Brain microvascular endothelial cell (primary cell): ENCODE results near the gene RFC4.

ENCODE experiments used
- DNase-seq: peaks from one replicate; pipeline ENCODE4 v3.0.0-alpha.2; 2020
- H3K27ac ChIP-seq: fragments of 250-450 bp; sonication (Bioruptor Pico); 2 replicates; pipeline ENCODE4 v1.5.1; 2020; ENCODE audit warnings: mild to moderate bottlenecking, moderate library complexity
- H3K27me3 ChIP-seq: fragments of 250-450 bp; sonication (Bioruptor Pico); replicated peaks from 2 replicates; pipeline ENCODE4 v1.5.1; 2020; ENCODE audit warnings: mild to moderate bottlenecking
- H3K36me3 ChIP-seq: fragments of 250-450 bp; sonication (Bioruptor Pico); replicated peaks from 2 replicates; pipeline ENCODE4 v1.5.1; 2020; ENCODE audit warnings: mild to moderate bottlenecking
- H3K4me3 ChIP-seq: 2 replicates; pipeline ENCODE4 v1.5.1; 2011; ENCODE audit warnings: low read depth, mild to moderate bottlenecking, control low read depth, low read length, moderate library complexity
- in situ Hi-C: cut with HindIII; loops from 2 replicates; pipeline ENCODE4 v1.10.0; 2017; ENCODE audit warnings: low sequenced_read_pairs, low pct_ligation_motif_present
- TF ChIP-seq, protein P1 (sequence below): IDR thresholded peaks from 2 replicates; pipeline ENCODE4 v1.5.1; 2011; ENCODE audit warnings: low read depth, mild to moderate bottlenecking, moderate library complexity, low read length, control low read depth, inconsistent platforms; ENCODE audit errors: missing control alignments

RFC4 gene

DNA sequence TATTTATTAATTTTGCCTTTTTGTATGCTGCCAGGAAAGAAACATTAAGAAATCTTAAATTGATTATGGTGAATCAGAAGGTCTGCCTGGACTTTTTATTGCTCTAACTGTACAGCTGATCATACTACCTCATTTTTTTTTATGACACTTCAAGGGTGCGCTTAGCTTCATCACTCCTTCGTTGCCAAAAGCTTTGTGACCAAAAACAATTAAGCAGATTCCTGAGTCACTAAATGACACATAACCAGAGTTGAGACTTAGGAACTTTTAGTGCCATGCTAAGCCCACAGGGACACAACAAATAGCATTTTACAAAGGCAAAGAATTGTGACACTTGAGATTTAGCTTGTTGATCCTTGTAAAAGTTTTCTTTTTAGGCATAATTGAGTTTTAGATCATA, 41.2 kb upstream of the RFC4 start:
- in situ Hi-C loops = no loop called here
- H3K36me3 ChIP-seq = no peaks in the 10 kb centered on the region
- H3K27ac ChIP-seq = no peak overlapping the region
- H3K4me3 ChIP-seq = no peak overlapping the region
- DNase-seq = no peak
- peaks cover 3% of the 10 kb centered on the region for H3K27me3 ChIP-seq
- TF ChIP-seq, protein P1, sequence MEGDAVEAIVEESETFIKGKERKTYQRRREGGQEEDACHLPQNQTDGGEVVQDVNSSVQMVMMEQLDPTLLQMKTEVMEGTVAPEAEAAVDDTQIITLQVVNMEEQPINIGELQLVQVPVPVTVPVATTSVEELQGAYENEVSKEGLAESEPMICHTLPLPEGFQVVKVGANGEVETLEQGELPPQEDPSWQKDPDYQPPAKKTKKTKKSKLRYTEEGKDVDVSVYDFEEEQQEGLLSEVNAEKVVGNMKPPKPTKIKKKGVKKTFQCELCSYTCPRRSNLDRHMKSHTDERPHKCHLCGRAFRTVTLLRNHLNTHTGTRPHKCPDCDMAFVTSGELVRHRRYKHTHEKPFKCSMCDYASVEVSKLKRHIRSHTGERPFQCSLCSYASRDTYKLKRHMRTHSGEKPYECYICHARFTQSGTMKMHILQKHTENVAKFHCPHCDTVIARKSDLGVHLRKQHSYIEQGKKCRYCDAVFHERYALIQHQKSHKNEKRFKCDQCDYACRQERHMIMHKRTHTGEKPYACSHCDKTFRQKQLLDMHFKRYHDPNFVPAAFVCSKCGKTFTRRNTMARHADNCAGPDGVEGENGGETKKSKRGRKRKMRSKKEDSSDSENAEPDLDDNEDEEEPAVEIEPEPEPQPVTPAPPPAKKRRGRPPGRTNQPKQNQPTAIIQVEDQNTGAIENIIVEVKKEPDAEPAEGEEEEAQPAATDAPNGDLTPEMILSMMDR = no peak

DNA sequence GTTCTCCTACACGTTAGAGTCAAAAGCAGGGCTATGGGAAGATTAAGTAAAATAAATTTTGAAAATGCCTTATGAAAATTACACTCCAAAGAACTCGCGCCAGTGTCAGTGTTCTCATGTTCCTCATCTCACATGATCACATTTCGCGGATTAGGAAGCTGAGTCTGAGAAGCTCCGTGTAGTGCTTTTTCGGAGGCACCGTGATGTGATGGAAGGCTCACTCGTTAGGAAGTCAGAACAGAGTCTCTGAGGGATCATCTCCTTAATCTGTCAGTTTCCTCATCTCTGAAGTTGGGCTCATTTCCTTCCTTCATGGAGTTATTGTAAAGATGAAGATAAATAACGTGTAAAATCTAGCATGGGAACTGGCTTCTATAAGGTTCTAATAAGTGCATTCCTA, 39.5 kb upstream of the RFC4 start:
- no peak for DNase-seq
- TF ChIP-seq, protein P1 = no peak
- Histone ChIP-seq H3K4me3 (no peak overlapping the region), H3K27ac (no peak overlapping the region), H3K36me3 (no peaks in the 10 kb centered on the region), H3K27me3 (peaks cover 3% of the 10 kb centered on the region)
- in situ Hi-C loops = no loop called here

DNA sequence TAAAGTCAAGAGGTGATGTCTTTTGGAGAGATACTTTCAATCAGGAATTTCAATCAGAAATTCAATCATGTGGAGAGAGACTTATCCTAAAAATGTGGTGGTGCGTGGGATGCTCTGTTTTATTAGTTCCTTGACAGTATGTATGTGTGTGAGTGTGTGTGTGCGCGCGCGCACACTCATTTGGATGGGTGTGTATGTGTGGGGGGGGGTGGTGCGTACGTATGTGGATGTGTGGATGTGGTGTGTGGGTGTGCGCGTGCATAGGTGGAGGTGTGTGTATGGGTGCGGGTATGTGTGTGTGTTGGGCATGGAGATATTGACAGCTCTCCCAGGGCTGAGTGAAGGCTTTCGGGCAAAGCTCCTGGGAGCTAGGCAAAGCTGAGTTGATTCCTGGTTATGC, 38.6 kb upstream of the RFC4 start:
- no peak overlapping the region for H3K27ac ChIP-seq
- peaks cover 3% of the 10 kb centered on the region for H3K27me3 ChIP-seq
- TF ChIP-seq, protein P1 = no peak
- no peaks in the 10 kb centered on the region for H3K36me3 ChIP-seq
- in situ Hi-C loops = no loop called here
- no peak for DNase-seq
- H3K4me3 ChIP-seq = no peak overlapping the region

DNA sequence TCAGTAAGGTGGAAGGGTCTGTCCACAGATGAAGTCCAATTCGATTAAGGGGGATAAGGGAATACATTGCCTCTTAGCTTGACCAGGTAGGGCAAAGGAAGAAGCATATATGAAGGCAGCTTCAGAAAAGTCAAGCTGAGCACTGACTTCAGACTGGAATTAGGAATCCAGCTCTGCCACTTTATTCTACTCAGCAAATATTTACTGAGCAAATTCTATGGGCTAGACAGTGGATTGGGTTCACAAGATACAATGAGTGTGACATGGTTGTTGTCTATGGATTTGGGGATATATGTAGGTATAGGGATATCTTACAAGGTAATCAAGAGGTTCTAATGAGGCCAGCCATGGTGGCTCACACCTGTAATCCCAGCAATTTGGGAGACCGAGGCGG, 36.8 kb upstream of the RFC4 start:
- no peak for DNase-seq
- Histone ChIP-seq H3K36me3 (no peaks in the 10 kb centered on the region), H3K4me3 (no peak overlapping the region), H3K27ac (no peak overlapping the region), H3K27me3 (peaks cover 3% of the 10 kb centered on the region)
- in situ Hi-C loops = no loop called here
- TF ChIP-seq, protein P1 = no peak

DNA sequence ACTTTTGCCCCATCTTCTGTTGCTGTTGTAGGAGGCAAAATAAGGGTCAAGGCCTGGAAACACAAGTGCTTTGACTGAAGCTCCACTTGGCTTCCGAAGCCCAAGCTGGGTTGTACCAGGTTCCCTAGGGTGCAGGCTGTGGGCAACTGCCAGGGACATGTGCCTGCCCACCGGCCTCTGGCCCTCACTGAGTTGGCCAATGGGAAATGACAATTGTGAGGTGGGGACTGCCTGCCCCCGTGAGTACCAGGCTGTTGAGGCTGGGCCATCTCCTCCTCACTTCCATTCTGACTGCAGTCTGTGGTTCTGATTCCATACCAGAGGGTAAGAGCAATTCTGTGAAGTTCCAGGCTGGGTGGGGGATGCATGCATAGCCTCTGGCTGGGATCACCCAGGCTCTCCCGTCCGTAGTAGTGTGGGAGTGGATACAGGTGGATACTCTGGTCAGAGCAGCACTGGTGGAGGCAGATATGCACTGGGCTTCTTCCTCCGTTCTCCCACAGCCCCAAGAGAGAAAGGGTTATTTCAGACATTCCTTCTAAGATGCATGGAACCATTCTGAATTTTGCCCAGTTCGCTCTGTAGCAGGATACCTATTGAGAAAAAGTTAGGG, 36.2 kb upstream of the RFC4 start, which contains the start of gene ADIPOQ:
Gene ADIPOQ (plus strand): TSS at position 285 of the 613 bp plus-strand sequence. CDS start 10,349 bp downstream, outside the sequence.
- Histone ChIP-seq H3K36me3 (no peaks in the 10 kb centered on the region), H3K4me3 (no peak within 1 kb of the TSS), H3K27me3 (peaks cover 3% of the 10 kb centered on the region), H3K27ac (no peak within 1 kb of the TSS)
- DNase-seq = no peak
- TF ChIP-seq, protein P1 = no peak
- in situ Hi-C loops = no loop called here

DNA sequence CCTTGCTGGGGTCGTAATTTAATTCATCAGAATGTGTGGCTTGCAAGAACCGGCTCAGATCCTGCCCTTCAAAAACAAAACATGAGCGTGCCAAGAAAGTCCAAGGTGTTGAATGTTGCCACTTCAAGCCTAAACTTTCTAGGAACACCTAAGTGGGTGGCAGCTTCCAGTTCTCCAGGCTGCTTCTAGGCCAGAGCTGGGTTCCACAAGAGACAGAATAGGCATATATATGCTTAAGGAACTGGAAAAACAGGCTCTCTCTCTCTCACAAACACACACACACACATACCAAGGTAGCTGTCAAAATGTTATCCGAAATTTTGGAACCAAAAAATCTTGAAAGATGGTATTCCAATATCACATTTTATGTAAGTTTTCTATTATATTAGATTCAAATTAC, 35.3 kb upstream of the RFC4 start:
- TF ChIP-seq, protein P1 = no peak
- Histone ChIP-seq H3K27me3 (peaks cover 3% of the 10 kb centered on the region), H3K36me3 (no peaks in the 10 kb centered on the region), H3K4me3 (no peak overlapping the region), H3K27ac (no peak overlapping the region)
- in situ Hi-C loops = no loop called here
- DNase-seq = no peak
